HL-60 (cell line): Measurements from ENCODE around the gene ARID1A.

Source experiments
- DNase-seq, 2 experiments: peaks; one replicate each; pipeline ENCODE4 v3.0.0-alpha.2; 2010 to 2020; ENCODE audit warnings: low read depth in 1 of 2, low spot score in 1 of 2
- H3K27ac ChIP-seq: fragments of 250-450 bp; sonication (Bioruptor Pico); replicated peaks from 2 replicates; pipeline ENCODE4 v1.5.1; 2020; ENCODE audit warnings: mild to moderate bottlenecking, moderate library complexity
- H3K27me3 ChIP-seq: fragments of 250-450 bp; sonication (Bioruptor Pico); 2 replicates; pipeline ENCODE4 v1.5.1; 2021; ENCODE audit warnings: mild to moderate bottlenecking, moderate library complexity; ENCODE audit not compliant: insufficient read depth, poor library complexity, severe bottlenecking
- H3K4me3 ChIP-seq: replicated peaks from 2 replicates; pipeline ENCODE4 v1.5.1; 2011; ENCODE audit warnings: mild to moderate bottlenecking, control low read depth, low read length; ENCODE audit not compliant: insufficient read depth
- CTCF ChIP-seq: IDR thresholded peaks from one replicate; pipeline ENCODE4 v1.5.1; 2011; ENCODE audit warnings: low read length, control low read depth, inconsistent platforms; ENCODE audit not compliant: insufficient read depth
- GABPA ChIP-seq: IDR thresholded peaks from 2 replicates; pipeline ENCODE4 v1.6.1; 2012; ENCODE audit warnings: low read depth
- POLR2AphosphoS5 ChIP-seq: IDR thresholded peaks from 2 replicates; pipeline ENCODE4 v1.6.1; 2012; ENCODE audit warnings: low read depth
- SPI1 ChIP-seq: IDR thresholded peaks from 2 replicates; pipeline ENCODE4 v1.6.1; 2012; ENCODE audit warnings: low read depth, mild to moderate bottlenecking, borderline replicate concordance
- TF ChIP-seq, protein P1 (sequence below): IDR thresholded peaks from 2 replicates; pipeline ENCODE4 v1.6.1; 2012; ENCODE audit warnings: low read depth; ENCODE audit not compliant: insufficient replicate concordance

Gene ARID1A

GRCh38 chr1:26730695-26731094 lies 34.9 kb downstream of the ARID1A start:
- H3K27me3 ChIP-seq = no peaks in the 10 kb centered on the region
- no peak for TF ChIP-seq GABPA
- TF ChIP-seq CTCF = no peak
- H3K27ac ChIP-seq = no peak overlapping the region
- DNase-seq = no peak
- H3K4me3 ChIP-seq = no peak overlapping the region

DNA sequence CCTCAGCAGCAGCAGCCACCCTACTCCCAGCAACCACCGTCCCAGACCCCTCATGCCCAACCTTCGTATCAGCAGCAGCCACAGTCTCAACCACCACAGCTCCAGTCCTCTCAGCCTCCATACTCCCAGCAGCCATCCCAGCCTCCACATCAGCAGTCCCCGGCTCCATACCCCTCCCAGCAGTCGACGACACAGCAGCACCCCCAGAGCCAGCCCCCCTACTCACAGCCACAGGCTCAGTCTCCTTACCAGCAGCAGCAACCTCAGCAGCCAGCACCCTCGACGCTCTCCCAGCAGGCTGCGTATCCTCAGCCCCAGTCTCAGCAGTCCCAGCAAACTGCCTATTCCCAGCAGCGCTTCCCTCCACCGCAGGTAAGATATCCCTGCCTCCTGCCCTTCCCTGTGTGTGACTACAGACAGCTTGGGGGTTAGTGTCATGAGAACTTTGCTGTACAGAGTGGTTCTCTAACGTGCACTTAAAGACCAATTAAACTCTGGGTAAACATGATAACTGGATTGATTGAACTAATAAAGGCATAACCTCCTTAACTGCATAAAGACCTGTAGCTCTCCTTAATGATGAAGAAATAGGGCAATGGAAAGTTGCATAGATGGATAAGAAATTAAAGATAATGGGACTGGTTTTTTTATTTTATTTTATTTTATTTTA lies 35.6 kb downstream of the ARID1A start:
- H3K27me3 ChIP-seq = no peaks in the 10 kb centered on the region
- TF ChIP-seq POLR2AphosphoS5 (no peak), CTCF (no peak), SPI1 (no peak), GABPA (no peak)
- TF ChIP-seq, protein P1, sequence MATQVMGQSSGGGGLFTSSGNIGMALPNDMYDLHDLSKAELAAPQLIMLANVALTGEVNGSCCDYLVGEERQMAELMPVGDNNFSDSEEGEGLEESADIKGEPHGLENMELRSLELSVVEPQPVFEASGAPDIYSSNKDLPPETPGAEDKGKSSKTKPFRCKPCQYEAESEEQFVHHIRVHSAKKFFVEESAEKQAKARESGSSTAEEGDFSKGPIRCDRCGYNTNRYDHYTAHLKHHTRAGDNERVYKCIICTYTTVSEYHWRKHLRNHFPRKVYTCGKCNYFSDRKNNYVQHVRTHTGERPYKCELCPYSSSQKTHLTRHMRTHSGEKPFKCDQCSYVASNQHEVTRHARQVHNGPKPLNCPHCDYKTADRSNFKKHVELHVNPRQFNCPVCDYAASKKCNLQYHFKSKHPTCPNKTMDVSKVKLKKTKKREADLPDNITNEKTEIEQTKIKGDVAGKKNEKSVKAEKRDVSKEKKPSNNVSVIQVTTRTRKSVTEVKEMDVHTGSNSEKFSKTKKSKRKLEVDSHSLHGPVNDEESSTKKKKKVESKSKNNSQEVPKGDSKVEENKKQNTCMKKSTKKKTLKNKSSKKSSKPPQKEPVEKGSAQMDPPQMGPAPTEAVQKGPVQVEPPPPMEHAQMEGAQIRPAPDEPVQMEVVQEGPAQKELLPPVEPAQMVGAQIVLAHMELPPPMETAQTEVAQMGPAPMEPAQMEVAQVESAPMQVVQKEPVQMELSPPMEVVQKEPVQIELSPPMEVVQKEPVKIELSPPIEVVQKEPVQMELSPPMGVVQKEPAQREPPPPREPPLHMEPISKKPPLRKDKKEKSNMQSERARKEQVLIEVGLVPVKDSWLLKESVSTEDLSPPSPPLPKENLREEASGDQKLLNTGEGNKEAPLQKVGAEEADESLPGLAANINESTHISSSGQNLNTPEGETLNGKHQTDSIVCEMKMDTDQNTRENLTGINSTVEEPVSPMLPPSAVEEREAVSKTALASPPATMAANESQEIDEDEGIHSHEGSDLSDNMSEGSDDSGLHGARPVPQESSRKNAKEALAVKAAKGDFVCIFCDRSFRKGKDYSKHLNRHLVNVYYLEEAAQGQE = no peak
- no peak overlapping the region for H3K27ac ChIP-seq
- H3K4me3 ChIP-seq = no peak overlapping the region
- DNase-seq = no peak

DNA sequence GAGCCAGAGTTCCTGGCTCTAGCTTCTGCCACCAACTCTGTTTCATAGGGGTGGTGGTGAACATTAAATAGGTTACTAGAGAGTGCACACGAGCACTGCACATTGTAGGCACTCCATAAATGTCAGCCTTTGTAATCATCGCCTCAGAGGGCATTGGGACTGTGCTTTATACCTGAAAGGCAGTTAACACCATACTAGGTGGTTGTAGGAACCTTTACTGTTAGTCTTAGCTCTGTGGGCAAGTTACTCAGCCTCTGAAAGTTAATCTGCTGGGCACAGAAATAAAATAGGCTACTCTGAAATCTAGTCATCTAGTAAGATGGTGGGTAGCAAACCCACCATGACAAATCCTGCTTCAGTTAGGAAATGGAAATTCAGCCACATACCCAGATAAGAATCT lies 37.6 kb downstream of the ARID1A start:
- H3K27ac ChIP-seq = no peak overlapping the region
- TF ChIP-seq, protein P1 = no peak
- TF ChIP-seq GABPA = no peak
- TF ChIP-seq SPI1 = no peak
- no peak for TF ChIP-seq POLR2AphosphoS5
- TF ChIP-seq CTCF = no peak
- no peaks in the 10 kb centered on the region for H3K27me3 ChIP-seq
- no peak overlapping the region for H3K4me3 ChIP-seq
- DNase-seq = no peak

DNA sequence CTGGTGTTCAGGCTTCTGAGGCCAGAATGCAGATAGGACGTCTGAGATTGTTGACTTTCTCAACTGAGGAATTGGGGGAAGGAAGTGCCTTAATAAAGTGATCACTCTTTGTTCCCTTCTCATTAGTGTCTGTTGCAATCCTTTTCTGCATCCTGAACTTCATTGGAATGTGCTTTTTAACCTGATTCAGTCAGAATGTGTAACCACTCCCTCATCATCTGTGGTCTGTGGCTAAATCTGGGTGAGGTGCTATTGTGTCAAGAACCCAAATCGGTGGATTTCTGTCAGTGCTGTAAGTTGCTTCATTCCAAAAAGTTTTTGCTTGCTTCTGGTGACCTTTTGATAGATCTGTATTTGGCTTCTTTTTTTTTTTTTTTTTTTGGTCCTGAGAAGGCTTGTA lies 38.2 kb downstream of the ARID1A start:
- Histone ChIP-seq H3K27me3 (no peaks in the 10 kb centered on the region), H3K4me3 (no peak overlapping the region), H3K27ac (no peak overlapping the region)
- DNase-seq = no peak
- TF ChIP-seq, protein P1 = no peak
- TF ChIP-seq POLR2AphosphoS5 (no peak), GABPA (no peak), CTCF (no peak), SPI1 (no peak)
